Brain microvascular endothelial cell (primary cell): ENCODE data around the gene LIME1.
A peak's percentile ranks its signal among the peaks of the same experiment; 100 is the strongest.

ENCODE experiments used
- DNase-seq: peaks from one replicate; pipeline ENCODE4 v3.0.0-alpha.2; 2020
- H3K27ac ChIP-seq: fragments of 250-450 bp; sonication (Bioruptor Pico); 2 replicates; pipeline ENCODE4 v1.5.1; 2020; ENCODE audit warnings: mild to moderate bottlenecking, moderate library complexity
- H3K27me3 ChIP-seq: fragments of 250-450 bp; sonication (Bioruptor Pico); replicated peaks from 2 replicates; pipeline ENCODE4 v1.5.1; 2020; ENCODE audit warnings: mild to moderate bottlenecking
- H3K36me3 ChIP-seq: fragments of 250-450 bp; sonication (Bioruptor Pico); replicated peaks from 2 replicates; pipeline ENCODE4 v1.5.1; 2020; ENCODE audit warnings: mild to moderate bottlenecking
- H3K4me3 ChIP-seq: 2 replicates; pipeline ENCODE4 v1.5.1; 2011; ENCODE audit warnings: low read depth, mild to moderate bottlenecking, control low read depth, low read length, moderate library complexity
- in situ Hi-C: cut with HindIII; loops from 2 replicates; pipeline ENCODE4 v1.10.0; 2017; ENCODE audit warnings: low sequenced_read_pairs, low pct_ligation_motif_present
- TF ChIP-seq, protein P1 (sequence below): IDR thresholded peaks from 2 replicates; pipeline ENCODE4 v1.5.1; 2011; ENCODE audit warnings: low read depth, mild to moderate bottlenecking, moderate library complexity, low read length, control low read depth, inconsistent platforms; ENCODE audit errors: missing control alignments

The LIME1 gene

DNA sequence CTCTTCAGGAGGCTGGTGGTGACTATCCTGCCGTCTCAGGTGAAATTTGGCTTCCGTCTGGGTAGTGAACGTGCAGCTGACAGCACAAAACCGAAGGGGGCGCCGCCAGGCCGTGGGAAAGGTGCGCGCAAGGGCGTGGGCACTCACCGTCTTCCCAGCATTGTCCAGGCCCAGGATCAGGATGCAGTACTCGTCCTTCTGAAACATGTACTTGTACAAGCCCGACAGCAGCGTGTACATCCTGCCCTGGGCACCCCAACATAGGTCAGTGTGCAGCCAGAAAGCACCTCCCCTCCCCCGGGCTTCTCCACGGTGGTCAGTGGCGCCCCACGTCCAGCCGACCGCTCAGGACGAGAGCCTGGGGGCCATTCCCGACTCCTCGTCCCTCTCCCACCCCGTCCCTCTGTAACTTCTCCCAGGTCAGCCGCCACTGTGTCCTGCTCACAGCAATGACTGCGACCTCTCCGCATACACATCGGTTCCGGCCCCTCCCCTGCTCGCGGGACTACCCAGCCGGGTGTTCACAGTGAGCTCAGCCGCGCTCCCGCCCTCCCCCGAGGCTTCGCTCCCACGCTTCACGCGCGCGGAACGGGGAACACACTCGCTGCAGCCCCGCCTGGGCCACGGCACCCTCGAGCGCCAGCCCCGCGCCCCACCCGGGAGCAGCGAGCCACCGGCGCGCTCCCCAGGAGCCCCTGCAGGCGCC, 29.5 kb upstream of the LIME1 start:
- peak; percentile 50 for DNase-seq
- H3K27me3 ChIP-seq, result no peaks in the 10 kb centered on the region
- peaks cover 40% of the 10 kb centered on the region for H3K36me3 ChIP-seq
- peak overlapping the region; percentile 80 for H3K4me3 ChIP-seq
- H3K27ac ChIP-seq, result peak overlapping the region; percentile 83
- TF ChIP-seq, protein P1, sequence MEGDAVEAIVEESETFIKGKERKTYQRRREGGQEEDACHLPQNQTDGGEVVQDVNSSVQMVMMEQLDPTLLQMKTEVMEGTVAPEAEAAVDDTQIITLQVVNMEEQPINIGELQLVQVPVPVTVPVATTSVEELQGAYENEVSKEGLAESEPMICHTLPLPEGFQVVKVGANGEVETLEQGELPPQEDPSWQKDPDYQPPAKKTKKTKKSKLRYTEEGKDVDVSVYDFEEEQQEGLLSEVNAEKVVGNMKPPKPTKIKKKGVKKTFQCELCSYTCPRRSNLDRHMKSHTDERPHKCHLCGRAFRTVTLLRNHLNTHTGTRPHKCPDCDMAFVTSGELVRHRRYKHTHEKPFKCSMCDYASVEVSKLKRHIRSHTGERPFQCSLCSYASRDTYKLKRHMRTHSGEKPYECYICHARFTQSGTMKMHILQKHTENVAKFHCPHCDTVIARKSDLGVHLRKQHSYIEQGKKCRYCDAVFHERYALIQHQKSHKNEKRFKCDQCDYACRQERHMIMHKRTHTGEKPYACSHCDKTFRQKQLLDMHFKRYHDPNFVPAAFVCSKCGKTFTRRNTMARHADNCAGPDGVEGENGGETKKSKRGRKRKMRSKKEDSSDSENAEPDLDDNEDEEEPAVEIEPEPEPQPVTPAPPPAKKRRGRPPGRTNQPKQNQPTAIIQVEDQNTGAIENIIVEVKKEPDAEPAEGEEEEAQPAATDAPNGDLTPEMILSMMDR, result peak; percentile 54
- in situ Hi-C loops, result no loop called here

DNA sequence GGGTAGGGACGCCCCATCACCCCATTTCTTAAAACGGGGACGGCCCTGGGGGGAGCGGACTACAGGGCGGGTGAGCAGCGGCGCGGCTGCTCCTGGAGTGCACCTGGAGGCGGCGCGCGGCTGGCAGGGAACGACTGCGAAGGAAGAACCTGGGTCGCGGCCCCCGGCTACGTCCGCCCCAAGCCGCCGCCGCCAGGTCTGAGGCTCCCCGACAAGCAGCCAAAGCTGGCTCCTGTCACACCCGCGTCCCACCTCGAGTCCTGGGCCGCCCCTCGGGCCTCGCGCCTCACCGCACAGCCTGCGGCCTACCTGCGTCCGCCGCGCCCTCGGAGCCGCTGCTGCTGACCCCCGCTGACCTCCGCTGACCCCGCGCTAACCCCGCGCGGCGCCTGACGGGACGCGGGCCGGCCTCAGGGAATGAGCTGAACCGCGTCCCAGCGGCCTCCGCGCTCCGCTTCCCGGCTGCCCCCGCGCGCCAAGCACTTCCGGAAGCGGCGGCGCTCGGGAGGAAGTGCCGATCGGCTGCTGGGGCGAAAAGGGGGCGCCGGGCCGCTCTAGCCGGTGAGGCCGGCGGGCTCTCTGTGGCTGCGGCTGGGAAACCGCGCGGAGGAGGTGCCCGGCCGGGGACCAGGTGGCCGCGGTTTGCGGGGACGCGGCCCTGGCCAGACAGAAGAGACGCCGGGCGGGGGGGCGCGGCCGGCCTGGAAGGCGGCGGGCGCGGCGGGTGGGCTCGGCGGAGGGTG, 28.7 kb upstream of the LIME1 start, which contains the start of the genes ARFRP1 and ZGPAT:
Gene ARFRP1, minus strand, starts transcription at position 419 of the 743 bp plus-strand sequence. CDS start 885 bp downstream, outside the sequence.
Gene ZGPAT, plus strand, starts transcription at position 482 of the 743 bp plus-strand sequence. CDS start 542 bp downstream, outside the sequence.
- peak within 1 kb of the TSS; percentile 80 for H3K4me3 ChIP-seq
- in situ Hi-C loops, result no loop called here
- H3K27me3 ChIP-seq, result no peaks in the 10 kb centered on the region
- H3K27ac ChIP-seq, result peak within 1 kb of the TSS; percentile 83
- DNase-seq, result peak; percentile 52
- TF ChIP-seq, protein P1, result no peak
- peaks cover 46% of the 10 kb centered on the region for H3K36me3 ChIP-seq

DNA sequence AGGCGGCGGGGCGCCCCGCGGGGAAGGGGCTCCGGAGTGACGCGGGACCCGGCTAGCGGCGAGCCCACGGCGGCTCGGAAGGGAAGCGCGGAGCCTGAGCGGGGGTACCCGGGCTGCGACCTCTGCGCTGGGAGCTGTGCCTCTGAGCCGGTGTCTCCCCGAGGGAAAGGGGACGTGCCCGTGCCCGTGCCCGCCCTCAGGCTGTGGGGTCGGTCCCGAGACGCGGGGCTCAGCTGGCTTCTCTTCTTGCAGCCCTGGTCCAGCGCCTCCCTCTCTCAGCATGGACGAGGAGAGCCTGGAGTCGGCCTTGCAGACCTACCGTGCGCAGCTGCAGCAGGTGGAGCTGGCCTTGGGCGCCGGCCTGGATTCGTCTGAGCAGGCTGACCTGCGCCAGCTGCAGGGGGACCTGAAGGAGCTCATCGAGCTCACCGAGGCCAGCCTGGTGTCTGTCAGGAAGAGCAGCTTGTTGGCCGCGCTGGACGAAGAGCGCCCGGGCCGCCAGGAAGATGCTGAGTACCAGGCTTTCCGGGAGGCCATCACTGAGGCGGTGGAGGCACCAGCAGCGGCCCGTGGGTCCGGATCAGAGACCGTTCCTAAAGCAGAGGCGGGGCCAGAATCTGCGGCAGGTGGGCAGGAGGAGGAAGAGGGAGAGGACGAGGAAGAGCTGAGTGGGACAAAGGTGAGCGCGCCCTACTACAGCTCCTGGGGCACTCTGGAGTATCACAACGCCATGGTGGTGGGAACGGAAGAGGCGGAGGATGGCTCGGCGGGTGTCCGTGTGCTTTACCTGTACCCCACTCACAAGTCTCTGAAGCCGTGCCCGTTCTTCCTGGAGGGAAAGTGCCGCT, 27.9 kb upstream of the LIME1 start:
- Histone ChIP-seq H3K27ac (peak overlapping the region; percentile 83), H3K36me3 (peaks cover 50% of the 10 kb centered on the region), H3K4me3 (peak overlapping the region; percentile 80), H3K27me3 (no peaks in the 10 kb centered on the region)
- no peak for DNase-seq
- TF ChIP-seq, protein P1, result no peak
- in situ Hi-C loops, result no loop called here

DNA sequence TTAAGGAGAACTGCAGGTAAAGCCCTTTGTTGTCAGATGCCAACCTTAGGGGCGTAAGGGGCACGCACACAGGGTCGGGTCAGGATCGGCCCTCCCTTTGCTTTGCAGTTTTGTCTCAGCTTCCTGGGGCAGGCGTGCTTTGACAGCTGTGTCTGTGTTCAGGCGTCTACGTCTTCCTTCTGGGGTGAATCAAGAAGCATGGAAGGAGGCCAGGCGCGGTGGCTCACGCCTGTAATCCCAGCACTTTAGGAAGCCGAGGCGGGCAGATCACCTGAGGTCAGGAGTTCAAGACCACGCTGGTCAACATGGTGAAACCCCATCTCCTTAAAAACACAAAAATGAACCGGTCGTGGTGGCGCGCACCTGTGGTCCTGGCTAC, 27.3 kb upstream of the LIME1 start:
- Histone ChIP-seq H3K4me3 (peak overlapping the region; percentile 80), H3K27ac (no peak overlapping the region), H3K27me3 (no peaks in the 10 kb centered on the region), H3K36me3 (peaks cover 53% of the 10 kb centered on the region)
- no peak for DNase-seq
- in situ Hi-C loops, result no loop called here
- TF ChIP-seq, protein P1, result no peak

DNA sequence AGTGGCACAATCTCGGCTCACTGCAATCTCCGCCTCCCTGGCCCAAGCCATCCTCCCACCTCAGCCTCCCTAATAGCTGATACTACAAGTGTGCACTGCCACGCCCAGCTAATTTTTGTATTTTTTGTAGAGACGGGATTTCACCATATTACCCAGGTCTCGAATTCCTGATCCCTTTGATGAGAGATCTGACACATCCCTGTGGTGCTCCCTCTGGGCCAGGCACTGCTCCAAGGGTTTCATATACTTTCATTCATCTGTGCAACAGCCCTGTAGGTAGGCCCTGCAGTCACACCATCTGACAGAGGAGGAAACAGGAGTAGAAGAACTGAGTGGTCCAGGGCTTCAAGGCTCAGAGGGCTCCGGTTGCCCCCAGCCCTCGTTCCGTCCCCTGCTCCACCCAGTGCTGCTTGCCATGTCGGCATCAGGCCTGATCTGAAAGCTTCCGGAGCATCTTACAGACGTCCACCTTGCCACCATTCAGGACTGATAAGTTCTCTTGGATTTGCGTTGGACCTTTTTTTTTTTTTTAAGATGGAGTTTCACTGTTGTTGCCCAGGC, 25.3 kb upstream of the LIME1 start:
- TF ChIP-seq, protein P1, result no peak
- no peak overlapping the region for H3K4me3 ChIP-seq
- H3K27me3 ChIP-seq, result no peaks in the 10 kb centered on the region
- in situ Hi-C loops, result no loop called here
- peaks cover 41% of the 10 kb centered on the region for H3K36me3 ChIP-seq
- no peak overlapping the region for H3K27ac ChIP-seq
- no peak for DNase-seq
